ENCODE measurements around the gene XKR7.

DNA sequence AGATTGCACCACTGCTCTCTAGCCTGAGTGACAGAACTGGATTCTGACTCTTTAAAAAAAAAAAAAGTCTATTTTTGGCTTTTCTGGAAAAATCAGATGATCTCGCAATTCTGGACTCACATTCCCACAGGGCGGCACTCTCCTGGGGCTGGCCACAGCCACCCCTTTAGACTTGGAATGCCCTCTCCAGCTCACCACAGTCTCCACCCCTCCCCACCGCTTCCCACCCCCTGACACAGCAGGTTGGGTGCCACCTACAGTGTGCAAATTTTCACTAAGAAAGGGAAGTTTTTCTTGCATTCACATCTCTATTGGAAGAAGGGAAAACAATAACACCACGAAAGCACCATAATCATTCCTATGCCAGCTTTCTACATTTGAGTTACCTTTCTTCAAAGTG, 31.5 kb upstream of the XKR7 start:
- TF ChIP-seq, protein P1, sequence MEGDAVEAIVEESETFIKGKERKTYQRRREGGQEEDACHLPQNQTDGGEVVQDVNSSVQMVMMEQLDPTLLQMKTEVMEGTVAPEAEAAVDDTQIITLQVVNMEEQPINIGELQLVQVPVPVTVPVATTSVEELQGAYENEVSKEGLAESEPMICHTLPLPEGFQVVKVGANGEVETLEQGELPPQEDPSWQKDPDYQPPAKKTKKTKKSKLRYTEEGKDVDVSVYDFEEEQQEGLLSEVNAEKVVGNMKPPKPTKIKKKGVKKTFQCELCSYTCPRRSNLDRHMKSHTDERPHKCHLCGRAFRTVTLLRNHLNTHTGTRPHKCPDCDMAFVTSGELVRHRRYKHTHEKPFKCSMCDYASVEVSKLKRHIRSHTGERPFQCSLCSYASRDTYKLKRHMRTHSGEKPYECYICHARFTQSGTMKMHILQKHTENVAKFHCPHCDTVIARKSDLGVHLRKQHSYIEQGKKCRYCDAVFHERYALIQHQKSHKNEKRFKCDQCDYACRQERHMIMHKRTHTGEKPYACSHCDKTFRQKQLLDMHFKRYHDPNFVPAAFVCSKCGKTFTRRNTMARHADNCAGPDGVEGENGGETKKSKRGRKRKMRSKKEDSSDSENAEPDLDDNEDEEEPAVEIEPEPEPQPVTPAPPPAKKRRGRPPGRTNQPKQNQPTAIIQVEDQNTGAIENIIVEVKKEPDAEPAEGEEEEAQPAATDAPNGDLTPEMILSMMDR (IDR thresholded peaks at IDR 0.05) = no peak
- TF ChIP-seq ZFX (IDR thresholded peaks at IDR 0.05; ENCODE audit: borderline replicate concordance) = no peak
